Left lobe of liver (tissue), 2 donors: ENCODE results near the gene PNMA8A. TPM values are rescaled to one million over a fixed set of nuclear protein-coding genes. Genes with fewer than 3 reads are reported as not detected.
"Not testable (repeated sequence)": the region's sequence is repeated elsewhere in the genome, so short reads cannot be mapped to it uniquely, and the experiment has no call there.

Experiments
- ATAC-seq: fragments of 200-7000 bp; cut with Tn5 transposase; one replicate; pipeline ENCODE4 v1.9.1; 2020; ENCODE audit warnings: mild to moderate bottlenecking, moderate library complexity
- DNase-seq: peaks from one replicate; pipeline ENCODE4 v3.0.0-alpha.2; 2020; ENCODE audit warnings: low spot score
- total RNA-seq: library from RNA; stranded (reverse); gene quantifications from one replicate; pipeline ENCODE4 v1.2.1, GENCODE V29; 2021
- donor health status: DM: no; HTN: no; CAD: no; lungs with moderate emphysema.
- donor health status: DM: no; HTN: yes; CAD: no.

Gene PNMA8A, protein sequence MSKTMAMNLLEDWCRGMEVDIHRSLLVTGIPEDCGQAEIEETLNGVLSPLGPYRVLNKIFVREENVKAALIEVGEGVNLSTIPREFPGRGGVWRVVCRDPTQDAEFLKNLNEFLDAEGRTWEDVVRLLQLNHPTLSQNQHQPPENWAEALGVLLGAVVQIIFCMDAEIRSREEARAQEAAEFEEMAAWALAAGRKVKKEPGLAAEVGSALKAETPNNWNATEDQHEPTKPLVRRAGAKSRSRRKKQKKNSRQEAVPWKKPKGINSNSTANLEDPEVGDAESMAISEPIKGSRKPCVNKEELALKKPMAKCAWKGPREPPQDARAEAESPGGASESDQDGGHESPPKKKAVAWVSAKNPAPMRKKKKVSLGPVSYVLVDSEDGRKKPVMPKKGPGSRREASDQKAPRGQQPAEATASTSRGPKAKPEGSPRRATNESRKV
- total RNA-seq: 0.48 TPM

DNA sequence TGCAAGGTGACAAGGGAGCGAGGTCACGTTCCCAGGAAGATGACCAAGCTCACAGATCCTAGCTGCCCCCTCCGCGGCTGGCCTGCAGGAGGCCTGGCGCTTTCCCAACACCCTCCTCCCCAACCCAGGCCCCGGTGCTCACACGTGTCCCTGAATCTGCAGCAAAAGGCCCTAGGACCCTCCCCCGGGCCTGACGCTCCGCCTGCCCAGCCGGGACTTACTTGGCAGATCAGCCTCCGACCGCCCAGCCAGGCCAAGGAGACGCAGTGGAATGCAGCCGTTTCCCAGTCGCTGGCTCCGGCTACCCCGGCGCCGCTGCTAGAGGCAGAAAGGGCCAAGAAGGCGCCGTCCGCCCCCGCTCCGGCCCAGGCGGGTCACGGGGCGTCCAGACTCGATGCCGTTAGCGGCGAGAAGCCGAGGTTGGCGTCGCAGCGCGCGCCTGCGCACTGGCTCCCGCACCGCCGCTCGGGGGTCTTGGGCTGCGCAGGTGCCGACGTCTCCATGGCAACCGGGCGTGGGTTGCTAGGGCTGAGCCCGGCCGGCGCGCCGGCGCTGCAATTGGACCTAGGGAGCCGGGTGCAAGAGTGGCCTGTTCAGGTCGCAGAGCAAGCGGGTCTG, at the start of gene PNMA8A:
TSS of gene PNMA8A (minus strand) at position 448 of the 618 bp plus-strand sequence. CDS start 528 bp downstream, outside the sequence.
- ATAC-seq: peak; percentile 67
- DNase-seq: no peak

DNA sequence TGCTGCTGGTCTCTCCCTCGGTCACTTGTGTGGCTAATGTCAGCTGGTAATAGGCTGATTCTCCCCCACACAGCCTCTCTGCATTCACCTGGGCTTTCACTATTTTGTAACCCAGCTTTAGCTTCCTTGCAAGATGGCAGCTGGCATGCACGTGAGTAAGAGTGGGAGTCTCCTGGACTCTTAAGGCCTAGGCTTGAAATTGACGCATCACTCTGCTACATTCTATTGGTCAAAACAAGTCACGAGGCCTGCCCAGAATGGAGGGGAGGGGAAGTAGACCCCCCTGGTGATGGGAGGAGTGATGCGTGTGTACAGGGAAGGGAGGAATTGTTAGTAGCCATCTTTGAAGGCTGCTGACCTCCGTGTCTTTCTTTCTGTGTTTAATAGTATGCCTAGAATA, 49.3 kb upstream of the PNMA8A start:
- no peak for DNase-seq
- no peak for ATAC-seq

DNA sequence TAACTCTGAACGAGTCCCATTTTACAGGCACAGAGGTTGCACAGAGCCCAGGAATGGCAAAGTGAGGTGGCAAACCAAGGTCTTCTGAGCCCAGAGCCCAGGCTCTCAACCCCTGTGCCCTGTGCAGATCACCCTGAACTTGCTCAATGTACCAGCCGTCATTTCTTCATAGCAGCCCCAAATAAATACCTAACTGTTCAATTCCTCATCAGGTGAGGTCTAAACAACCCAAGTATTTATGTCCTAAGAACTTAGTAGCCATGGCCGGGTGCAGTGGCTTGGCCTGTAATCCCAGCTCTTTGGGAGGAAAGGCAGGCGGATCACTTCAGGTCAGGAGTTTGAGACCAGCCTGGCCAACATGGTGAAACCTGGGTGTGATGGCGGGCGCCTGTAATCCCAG, 46.1 kb upstream of the PNMA8A start:
- DNase-seq (no peak), ATAC-seq (no peak)

DNA sequence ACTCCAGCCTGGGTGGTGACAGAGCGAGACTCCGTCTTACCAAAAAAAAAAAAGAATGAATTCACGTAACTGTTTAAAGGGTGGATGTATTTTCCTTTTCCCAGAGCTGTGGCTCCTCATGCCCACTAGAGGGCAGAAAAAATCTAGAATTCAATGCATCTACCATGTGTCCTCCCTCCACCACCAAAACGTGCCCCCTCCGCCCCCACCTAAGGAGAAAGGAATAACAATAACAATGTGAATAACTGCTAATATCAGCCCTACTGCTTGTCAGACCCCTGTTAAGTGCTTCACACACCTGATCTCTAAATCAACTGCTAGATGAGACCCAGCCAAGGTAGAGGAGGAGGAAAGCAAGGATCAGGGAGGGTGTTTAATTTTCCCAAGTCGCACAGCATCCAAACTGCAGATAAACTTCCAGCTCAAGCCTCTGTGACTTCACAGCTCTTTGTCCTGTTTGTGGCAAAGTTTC, 44.6 kb upstream of the PNMA8A start:
- DNase-seq (no peak), ATAC-seq (peak; percentile 69)

DNA sequence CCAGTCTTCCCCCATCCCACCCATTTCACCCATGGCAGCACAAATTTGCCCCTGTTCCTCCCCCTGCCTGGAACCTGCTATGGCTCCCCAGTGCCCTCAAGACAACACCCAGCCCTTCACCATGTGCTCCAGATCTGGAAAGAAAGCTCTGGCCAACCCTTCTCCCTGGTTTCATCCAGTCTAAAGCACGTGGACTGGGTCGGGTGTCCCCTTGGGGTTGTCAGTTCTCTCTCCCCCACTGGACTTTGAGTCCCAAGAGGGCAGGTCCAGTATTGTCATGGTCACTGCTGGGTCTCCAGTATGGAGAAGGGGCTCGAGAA, 43.9 kb upstream of the PNMA8A start:
- DNase-seq (no peak), ATAC-seq (no peak)

DNA sequence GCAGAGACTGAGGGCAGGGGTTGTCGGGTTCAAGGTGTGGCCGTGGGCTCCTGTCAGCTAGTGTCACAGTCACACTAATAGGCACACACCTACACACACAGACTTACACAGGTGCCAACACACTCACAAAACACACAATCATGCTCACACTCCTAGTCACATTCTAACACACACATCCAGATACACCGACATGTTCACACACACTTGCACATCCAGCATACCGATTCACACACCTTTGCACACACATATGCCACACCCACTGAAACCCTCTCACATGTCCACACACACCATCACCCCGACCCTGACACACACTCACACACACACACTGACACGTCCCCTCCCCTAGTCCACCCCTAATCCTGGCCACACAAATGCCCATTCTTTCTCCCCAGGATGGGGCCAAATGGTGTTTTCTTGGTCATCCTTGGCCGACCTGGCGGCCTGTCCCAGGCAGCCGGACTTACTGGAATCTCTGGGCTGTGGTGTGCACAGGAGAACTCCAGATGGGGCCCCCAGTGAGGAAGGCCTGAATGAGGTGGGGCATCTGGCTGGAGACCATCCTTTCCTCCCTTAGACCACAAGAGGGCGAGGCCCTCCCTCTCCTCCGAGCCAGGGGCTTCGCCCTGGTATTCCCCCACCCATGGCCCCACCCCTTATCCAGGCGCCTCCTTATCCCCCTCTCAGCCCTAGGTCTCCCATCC, 43.4 kb upstream of the PNMA8A start:
- no peak for ATAC-seq
- DNase-seq: no peak

DNA sequence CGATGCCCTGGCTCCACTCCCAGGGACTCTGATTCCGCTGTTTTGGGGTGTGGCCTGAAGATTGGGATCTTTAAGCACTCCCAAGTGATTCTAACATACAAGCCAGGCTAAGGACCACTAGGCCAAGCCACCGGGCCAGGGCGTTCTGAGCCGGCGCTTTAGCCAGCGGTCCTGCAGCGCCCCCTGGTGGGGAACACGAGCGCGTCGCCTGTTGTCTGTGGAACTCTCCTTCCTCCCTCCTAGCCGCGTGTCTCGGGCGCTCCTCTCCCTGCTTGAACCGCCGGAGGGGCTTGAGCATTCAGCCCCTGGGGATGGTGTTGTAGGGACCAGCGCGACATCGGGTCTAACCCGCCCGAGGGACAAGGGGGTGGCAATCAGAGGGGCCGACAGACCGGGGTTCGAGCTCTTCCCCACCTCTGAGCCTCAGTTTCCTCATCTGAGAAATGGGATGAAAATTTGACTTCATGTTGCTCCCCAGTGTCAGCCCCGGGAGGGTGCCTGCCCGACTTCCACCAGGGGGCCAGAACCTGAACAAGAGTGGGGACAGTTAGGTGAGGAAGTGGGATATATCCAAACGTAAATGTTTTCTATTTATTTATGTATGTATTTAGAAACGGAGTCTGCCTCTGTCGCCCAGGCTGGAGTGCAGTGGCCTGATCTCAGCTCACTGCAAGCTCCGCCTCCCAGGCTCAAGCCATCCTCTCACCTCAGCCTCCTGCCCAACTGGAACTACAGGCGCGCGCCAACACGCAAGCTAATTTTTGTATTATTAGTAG, 42.3 kb upstream of the PNMA8A start:
- DNase-seq (peak; percentile 73), ATAC-seq (peak; percentile 93)

DNA sequence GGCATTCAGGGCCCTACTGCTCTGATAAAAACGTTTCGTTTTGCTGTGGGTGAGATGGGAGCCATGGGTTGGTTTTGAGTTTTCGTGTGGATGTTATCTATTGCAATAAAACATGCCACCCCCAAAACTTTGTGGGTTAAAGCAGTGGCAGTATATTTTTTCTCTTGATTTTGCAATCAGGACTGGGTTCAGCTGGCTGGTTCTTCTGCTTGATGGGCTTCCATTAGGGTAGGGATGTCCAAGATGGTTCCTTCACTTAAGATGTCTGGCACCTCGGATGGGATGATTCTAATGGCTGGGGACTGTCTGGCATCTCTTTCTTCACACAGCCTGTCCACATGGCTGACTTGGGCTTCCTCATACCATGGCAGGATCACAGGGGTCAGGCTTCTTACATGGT, 39.9 kb upstream of the PNMA8A start:
- no peak for ATAC-seq
- DNase-seq: no peak

DNA sequence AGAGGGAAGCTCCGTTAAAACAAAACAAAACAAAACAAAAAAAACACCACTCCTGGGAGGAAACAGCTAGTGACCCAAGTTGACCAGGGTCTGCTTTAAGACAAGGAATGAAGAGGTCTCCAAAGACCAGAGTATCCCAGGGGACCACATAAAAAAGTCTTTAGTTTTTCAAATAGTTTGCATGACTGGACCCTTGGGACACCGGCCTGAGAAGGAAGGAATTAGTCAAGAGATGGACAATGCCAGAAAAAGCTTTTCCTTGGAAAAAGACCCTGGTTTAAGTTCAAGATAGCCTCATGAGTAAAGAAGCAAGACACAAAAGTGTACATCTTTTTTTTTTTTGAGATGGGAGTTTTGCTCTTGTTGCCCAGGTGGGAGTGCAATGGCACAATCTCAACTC, 36.8 kb upstream of the PNMA8A start:
- ATAC-seq (no peak), DNase-seq (no peak)

DNA sequence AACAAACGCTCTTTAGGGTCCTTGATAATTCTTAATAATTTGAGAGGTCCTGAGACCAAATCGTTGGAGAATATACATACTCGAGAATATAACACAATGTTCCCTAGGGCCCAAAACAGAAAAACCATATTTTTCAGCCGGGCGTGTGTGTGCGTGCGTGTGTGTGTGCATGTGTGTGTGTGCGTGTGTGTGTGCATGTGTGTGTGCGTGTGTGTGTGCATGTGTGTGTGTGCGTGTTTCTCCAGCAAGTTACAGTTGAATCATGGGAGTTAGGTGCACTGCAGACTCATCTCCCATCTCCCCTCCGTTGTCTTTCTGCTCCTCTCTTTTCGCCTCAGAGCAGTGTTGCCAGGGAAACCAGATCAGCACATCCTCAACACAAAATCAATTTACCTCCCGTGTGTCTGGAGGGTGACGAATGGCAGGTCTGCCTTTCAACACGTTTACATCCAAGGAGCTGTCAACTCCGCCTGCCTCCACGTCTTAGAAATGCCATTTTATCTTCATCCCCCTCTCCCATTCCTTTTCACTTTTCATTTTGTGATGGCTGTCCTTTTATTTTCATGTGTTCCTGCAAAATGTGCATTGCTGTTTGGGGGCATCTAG, 32.6 kb upstream of the PNMA8A start:
- DNase-seq: no peak
- no peak for ATAC-seq

DNA sequence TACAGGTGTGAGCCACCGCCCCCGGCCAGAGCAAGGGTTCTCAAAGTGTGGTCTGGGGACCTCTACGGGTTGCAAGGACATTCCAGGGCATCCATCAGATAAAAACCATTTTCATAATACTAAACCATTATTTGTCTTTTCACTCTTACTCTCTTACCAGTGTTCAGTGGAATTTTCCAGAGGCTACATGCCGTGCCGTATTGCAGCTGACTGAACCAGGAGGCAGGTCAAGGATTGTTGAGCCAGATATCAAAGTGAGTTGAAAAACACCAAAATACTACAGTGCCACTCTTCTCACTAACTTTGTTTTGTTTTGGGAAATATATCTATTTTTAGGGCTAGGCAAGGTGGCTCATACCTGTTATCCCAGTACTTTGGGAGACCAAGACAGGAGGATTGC, 31.5 kb upstream of the PNMA8A start:
- DNase-seq: no peak
- no peak for ATAC-seq

DNA sequence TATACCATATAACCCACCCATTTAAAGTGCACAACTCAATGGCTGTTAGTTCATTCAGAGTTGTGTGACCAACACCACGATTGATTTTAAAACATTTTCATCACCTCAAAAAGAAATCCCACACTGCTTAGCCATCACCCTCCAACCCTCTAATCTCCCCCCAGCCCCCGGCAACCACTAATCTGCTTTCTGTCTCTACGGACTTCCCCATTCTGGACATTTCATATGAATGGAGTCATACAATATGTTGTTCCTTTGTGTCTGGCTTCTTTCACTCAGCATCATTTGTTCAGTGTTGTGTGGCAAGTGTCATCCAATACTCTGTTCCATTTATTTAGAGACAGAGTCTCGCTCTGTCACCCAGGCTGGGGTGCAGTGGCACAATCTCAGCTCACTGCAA, 28.3 kb upstream of the PNMA8A start:
- DNase-seq: no peak

DNA sequence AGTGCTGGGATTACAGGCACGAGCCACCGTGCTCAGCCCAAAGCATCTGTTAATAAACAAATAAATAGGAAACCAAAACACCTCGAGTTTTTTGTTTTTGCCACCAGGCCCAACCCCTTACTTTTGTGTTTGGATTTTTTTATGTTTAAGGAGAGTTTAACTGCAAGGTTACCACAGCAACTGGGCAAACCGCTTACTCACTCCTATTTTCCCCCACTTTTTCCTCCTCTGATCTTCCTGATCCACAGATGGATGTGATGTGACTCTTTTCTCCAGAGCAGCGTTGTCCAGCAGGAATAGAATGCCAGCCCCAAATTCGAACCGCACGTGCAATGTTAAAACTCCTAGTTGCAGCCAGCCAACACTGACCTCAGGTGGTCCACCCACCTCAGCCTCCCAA, 26.4 kb upstream of the PNMA8A start:
- ATAC-seq: no peak
- no peak for DNase-seq

More for the DNA sequence above, 28.3 kb upstream of the PNMA8A start:
- no peak for ATAC-seq

DNA sequence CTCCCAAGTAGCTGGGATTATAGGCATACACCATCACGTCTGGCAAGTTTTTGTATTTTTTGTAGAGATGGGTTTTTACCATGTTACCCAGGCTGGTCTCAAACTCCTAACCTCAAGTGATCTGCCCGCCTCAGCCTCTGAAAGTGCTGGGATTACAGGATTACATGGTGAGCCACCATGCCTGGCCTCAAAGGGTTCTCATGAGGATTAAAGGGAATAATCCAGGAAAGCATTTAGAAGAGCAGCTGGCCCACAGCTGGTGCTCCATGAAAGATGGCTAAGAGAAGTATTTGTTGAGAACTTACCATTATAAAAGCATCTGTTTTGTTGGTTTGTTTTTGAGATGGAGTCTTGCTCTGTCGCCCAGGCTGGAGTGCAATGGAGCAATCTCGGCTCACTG, 25.5 kb upstream of the PNMA8A start:
- ATAC-seq, DNase-seq: not testable (repeated sequence)

DNA sequence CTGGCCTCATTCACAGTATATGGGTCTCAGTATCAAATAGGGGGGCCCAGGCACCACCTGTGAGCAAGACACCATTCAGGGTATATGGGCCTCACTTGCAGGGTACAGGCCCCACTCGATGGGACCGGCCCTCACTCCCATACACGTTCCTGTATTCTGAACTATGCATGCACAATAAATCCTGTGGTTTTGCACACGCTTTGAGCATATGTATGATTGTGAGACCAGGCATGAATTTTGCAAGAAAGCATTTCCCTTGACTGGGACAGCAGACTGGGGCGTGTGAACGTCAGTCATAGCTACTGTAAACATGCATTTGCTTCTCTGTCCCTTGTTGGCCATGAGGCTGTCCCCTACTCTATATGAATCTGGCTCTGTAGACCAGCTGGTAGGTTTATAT, 24.9 kb upstream of the PNMA8A start:
- ATAC-seq (no peak), DNase-seq (no peak)

DNA sequence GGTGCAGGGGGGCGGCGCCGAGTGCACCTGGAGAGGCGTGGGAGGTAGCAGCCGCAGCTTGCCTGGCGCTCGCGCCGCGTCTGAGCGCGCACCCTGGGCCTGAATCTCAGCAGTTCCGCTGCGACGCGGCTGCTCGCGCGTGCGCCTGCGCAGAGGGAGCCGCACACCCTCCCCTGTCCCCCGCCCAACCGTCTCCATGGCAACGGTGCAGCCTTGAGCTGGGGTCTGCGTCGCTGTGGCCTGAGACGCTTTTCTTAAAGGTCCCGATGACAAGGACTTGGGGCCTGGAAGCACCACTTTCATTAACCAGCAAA, 24.4 kb upstream of the PNMA8A start, which contains the start of gene PNMA8B:
TSS of gene PNMA8B (minus strand) at position 82 of the 314 bp plus-strand sequence. CDS start 402 bp downstream, outside the sequence.
- DNase-seq (no peak), ATAC-seq (peak; percentile 22)

DNA sequence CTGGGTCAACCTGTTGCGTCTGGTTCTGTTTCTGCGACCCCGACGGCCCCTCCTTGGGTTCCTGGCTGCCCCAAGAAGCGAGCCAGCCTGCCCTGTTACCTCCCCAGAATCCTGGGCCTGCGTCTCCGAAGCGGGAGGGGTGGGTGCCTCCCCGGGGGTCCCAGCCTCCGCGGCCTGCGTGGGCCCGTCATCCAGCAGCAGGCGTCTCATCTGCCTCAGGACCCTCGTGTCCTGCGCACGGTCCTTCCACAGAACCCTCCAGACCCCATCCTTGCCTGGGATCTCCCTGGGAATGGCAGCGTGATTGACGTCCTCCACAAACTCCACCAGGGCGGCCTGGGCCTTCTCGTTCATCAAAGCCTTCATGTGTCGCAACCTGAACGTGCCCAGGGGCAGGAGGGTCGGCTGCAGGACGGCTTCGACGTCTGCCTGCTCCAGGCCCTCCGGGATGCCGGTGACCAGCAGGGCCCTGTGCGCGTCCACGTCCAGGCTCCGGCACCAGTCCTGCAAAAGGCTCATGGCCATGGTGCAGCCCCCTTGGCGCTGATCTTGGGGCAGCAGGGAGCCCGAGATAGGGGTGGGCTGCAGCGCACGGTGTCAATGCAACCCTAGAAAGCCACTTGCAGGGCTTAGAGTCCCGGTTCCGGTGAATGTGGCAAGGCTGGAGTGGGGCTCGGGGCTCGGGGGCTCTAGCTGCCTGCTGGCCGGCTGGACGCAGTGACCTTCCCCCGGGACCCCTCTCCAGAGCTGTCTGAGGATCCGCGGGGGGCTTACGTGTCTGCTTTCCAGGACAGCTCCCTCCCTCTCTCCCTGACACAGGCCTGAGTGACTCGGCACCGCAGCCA, 23.8 kb upstream of the PNMA8A start:
- ATAC-seq (no peak), DNase-seq (no peak)

DNA sequence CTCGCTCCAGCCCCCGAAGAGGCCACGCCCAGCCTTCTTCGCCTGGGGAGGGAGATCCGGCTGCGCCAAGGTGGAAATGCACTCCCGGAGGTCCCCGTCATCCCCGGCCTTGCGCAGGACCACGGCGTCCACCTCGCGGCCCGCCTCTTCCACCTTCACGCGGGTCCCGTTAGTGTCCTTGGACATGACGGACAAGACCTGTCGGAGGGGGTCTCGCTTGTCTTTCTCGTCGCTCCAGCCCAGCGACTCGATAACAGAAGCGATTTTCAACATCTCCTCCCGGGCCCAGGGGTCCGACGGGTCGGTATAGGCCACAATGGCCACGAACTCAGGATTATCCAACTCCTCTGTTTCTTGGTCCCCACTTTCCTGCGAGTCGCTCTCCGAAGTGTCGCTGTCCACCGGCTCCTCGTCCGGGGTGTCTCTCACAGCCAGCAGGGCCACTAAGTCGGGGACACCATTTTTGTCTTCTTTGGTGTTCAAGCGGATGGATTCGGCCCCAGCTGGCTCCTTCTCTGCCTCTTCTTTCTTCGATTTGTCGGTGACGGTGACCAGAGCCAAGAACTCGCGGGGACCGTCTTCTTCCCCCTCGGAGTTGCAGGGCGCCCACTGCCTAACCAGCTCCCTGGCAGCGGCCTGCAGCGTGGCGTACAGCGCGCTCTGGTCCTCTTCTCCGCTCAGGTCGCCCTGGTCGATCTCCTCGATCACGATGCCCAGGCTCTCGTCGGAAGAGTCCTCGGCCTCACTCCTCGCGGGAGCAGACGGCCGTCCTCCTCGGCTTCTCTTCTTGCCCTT, 23.0 kb upstream of the PNMA8A start:
- no peak for DNase-seq
- ATAC-seq: no peak
